GM19452 (cell line): ENCODE data around the gene CPT2.
"Not testable (repeated sequence)": the region's sequence is repeated elsewhere in the genome, so short reads cannot be mapped to it uniquely, and the experiment has no call there.

ENCODE experiments used
- ATAC-seq: cut with Tn5 transposase; IDR thresholded peaks from one replicate; pipeline ENCODE4 v1.9.1; 2021; ENCODE audit not compliant: unreplicated experiment

Gene CPT2

DNA sequence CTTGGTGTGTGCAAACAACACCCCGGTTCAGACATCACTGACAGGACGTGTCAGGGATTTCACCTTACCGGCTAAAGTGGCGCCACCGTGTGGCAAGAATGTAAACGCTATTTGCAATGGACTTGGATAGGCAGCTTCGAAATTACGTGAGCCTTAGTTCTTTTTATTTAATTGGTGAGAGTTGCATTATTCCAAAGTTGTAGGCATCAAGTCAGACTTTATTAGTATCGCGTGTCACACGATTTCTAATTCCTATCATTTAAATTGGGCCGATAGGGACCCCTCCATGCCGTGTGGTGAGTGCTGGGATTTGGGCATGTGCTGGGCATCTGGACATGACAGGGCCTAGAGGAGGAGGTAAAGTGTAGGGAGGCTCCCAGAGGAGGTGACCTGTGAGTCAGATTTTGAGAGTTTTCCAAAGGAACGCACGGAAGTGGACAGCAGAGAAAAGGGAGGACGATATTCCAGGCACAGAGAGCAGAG lies 14.5 kb upstream of the CPT2 start:
- no peak for ATAC-seq

DNA sequence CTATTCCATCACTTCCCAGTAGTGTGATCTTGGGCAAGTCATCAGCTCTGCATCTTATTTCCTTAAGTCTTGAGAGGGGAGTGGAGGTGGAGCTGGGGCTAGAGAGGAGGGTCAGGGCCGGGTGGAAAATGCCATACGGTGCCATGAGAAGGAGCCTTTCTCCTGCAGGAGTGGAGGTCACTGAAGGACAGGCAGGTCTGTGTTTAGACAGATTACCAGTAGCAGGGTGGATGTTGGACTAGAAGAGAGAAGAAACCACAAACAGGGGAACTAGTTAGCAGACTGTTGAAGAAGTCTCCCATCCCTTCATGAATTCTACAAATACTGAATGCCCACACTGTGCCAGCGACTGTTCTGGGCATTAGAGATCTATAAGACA lies 13.9 kb upstream of the CPT2 start:
- ATAC-seq, result no peak

DNA sequence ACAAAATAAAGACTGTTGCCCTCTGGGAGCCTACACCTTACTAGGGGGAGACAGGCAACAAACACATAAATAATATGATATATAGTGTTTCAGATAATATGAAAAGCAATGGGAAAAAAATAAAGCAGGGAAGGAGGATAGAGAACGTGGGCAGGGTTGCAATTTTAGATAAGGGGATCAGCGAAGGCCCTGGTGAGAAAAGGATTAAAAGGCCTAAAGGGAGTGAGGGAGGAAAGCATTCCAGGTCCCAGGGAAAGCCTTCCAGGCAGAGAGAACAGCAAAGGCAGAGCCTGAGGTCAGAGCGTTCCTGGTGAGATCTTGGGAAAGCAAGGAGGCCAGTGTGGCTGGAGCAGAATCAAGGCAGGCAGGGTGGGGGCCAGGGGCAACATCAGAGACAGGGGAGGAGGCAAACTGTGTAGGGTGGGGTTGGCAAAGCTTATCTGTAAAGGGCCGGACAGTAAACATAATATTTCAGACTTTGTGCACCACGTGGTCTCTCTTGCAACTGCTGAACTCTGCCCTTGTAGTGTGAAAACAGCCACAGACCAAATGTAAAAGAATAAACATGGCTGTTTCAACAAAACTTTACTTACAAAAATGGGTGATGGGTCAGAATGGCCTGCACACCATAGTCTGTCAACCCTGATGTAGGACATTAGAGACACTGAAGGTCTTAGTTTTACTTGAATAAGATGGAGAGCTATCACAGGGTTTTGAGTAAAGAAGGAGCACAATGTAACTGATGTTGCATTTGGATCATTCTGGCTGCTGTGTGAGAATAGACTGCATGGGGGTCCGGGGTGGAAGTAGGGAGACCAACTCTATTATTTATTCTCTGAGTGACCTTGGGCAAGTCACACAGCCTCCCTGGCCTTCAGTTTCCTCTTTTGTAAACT lies 13.3 kb upstream of the CPT2 start:
- no peak for ATAC-seq

DNA sequence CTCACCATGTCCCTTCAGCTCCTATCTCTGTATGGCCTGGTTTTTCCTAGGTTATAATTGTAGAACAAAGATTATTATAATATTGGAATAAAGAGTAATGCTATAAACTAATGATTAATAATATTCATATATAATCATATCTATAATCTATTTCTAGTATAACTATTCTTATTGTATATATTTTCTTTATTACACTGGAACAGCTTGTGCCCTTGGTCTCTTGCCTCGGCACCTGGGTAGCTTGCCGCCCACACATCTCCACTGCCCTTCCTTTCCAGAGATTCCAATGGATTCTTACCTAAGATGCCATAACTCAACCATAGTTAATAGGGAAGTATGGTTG lies 10.7 kb upstream of the CPT2 start:
- not testable (repeated sequence) for ATAC-seq

DNA sequence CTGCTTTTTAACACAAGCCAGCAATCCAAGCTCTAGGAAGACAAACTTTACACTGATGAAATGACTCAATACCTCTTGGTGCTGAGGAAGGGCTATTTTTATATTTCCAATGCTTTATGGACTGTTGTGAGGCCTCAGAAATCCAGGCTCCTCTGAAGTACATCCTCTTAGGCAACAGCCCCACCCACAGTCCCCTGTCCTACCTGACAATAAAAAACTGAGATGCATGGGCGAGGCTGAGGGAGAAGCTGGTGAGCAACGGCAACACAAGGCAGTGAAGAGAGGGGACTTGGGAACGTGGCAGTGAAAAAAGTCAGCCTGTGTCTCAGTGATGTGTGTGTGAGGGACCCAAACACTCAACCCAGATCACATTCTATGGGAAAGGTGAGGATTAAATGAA lies 10.1 kb upstream of the CPT2 start:
- ATAC-seq, result no peak

DNA sequence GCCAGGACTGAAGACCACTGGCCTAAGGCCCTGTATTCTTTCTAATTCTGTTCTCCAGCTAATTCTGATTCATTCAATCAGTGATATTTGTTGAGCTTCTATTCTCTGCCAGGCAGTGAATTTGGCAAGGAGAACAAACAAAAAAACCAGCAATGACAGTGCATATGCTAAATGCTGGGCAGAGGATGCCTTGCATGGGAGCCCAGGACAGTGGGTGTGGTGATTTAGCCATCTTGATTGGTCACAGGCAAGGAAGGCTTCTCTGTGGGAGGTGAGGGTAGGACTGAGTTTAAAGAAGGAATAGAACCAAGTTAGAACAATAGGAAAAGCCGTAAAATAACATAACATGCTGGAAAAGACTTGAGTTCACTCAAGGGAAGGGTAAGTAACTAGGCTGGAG lies 9.2 kb upstream of the CPT2 start:
- no peak for ATAC-seq

DNA sequence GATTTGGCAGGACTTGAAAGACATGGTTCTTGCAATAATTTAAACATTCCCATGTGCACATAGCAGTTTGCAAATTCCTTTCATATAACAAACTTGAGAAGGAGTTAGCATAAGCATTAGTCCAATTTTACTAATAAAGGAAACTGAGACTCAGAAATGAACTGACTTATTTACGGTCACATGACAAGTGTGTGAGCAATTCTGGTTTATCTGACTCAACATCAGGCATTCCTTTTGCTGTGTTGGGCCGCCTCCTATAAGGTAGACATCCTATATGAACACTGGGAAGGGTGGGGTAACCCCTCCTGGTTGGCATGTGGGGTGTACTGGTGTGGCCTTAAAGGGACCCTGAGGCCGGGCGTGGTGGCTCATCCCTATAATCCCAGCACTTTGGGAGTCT lies 8.5 kb upstream of the CPT2 start:
- no peak for ATAC-seq

DNA sequence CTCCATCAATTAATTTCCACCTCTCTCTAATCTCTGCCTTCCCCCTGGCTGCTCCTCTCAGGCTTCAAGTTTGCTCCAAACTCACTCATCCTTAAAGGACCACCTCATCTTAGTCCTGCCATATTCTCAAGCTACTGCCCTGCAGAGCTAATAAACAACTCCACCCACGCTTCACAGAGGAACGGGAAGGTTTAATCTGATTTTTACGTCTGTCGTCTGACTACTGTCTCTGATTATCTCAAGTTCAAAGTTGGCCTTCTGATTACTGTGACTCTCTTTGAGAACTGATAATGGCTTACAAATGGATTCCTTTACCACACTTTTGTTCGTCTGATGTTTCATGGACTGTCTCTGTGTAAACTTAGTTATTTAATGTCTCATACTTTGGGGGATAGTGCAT lies 7.6 kb upstream of the CPT2 start:
- ATAC-seq, result no peak

DNA sequence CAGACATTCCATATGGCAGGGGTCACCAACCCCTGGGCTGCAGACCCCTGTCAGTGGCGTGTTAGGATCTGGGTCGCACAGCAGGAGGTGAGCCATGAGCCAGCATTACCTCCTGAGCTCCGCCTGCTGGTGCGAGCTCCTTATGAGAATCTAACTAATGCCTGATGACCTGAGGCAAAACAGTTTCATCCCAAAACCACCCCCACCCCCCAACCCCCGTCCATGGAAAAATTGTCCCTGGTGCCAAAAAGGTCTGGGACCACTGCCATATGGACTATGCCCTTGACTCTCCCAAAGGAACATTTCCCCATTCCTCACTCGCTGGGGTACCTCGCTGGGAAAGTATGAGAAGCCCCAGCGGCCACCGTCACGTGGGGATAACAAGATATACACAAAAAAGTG lies 6.4 kb upstream of the CPT2 start:
- no peak for ATAC-seq

DNA sequence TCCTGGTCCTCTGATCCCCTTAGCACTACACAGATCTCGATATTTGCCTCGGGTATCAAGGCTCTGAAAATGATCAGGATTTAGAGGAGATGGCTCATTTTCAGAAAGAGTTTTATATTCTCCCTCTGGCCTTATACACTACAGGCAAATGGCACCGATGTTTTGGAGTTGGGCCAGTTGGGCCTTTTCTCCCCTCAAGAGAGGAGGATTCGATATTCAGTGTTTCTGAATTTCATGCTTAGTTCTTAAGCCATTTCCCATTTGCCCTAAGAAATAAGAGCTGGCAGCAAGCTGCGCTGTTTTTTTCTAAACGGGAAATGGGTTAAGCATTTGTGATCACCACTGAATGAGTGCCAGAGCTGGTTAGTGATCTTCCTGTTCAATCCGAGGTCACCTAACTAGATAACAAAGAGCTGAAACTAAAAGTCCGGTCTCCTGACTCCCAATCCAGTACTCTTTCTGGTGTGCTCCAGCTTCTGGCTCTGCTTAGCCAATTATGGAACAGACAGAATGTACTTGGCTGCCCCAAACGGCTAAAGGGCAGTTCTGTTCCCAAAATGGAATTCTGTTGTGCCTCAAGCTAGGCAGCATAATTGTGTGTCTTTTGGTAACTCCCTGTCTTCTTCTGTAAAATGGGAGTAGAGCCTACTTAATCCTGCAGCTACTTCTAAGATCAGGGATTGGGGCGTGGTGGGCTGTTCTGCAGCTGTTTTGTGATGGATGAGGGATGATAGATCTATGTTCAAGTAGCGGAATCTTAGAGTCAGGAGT lies 1.2 kb upstream of the CPT2 start:
- no peak for ATAC-seq

DNA sequence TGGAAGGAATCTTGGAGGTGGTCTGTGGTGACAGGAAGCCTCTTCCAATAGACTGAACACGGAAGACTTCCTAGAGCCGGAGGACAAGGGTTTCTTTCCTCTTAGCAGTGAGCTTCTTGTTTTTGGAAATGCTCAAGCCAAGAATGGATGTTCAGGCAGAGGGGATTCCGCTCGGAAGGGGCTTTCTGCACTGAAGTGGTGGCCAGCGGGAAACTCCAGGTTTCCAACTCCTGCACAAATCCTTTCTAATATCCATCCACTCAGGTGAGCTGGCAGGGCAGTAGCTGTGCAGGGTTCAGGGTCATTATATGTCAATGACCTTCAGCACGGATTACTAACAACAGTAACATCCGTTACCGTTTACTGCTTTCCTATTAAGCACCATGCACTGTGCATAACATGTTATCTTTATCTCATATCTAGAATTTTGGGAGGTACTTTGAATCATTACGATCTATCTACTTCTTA lies 573 bp upstream of the CPT2 start:
- no peak for ATAC-seq

DNA sequence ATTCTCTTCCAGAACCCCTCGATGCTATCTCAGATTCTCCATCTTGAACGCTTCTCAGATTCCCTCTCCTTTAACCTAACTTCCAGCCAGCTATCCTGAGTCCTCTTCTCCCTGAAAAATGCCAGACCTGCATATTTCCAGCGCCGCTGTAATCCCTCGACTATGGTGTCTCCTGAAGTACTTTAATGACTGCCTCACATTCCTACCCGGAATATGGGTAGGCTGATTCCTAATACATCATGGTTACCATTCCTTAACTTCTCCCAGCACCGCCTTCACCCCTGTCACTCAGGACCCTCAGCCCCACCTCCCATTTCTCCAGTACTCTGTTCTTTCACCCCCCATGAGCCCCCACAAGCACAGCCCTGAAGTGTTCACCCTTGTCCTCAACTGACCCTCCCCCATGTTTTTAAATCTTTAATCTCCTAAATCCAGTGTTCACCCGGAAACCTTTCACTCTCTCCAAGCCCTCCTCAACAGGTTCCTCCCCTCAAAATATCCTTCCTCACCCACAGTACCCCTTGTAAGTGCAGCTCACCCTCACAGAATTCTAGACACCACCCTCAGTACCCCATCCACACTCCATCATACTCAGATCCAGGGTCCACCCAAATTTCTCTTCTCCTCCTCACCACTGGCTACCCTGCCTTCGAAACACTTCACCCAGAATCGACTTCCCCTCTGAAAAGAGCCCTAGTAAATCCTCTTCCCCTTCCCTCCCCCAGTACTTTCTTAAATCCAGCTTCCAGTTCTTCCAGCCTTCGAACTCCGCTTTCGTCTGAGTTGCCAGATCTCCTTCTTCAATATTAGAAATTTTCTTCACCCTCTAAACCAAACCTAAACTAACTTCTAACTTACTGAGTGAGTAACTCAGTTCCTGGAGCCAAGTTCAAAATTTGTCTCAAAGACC lies 922 bp downstream of the CPT2 start:
- no peak for ATAC-seq

DNA sequence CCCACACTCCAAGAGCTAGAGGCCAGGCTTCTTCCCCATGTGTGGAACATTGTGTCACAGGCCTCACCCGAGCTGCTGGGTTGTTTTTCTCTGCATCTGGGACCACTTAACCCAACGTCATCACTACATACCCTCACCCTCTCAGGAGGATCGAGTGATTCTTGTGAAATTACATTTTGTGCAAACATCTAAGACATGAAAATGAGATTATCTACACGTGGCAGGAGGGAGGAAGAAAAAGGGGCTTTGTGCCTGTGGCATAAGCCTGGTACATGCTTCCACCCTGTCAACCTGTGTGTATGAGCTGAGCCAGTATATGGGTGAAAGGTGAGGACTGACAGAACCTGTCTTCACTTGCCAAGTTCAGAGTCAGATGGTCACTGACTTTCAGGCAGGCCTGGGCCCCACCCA lies 1.6 kb downstream of the CPT2 start:
- ATAC-seq, result no peak

DNA sequence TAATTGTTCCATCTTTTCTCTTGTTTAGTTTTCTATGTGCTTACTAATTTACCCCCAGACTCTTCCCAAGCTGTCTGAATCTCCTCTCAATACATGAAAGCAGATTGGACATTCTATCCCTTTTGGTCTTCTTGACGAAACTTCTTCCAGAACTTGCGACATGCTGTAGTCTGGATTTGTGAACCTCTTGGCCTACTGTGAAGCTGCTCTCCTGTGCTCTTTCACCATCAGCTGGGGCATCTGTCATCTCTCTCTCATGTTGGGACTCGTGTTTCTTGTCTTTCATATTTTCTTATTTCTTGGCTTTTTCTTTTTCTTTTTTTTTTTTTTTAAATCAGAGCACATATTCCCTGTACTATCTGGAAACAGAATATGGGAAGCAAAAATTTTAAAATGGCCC lies 6.8 kb downstream of the CPT2 start:
- no peak for ATAC-seq

DNA sequence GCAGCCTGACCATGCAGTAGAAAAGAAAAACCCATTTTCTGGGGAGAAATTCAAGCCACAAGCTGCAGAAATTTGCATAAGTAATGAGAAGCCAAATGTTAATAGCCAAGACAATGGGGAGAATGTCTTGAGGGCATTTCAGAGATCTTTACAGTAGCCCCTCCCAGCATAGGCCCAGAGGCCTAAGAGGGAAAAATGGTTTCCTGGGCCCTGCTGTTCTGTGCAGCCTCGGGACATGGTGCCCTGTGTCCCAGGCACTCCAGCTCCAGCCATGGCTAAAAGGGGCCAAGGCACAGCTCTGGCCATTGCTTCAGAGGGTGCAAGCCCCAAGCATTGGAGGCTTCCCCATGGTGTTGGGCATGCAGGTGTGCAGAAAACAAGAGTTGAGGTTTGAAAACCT lies 8.9 kb downstream of the CPT2 start:
- not testable (repeated sequence) for ATAC-seq

DNA sequence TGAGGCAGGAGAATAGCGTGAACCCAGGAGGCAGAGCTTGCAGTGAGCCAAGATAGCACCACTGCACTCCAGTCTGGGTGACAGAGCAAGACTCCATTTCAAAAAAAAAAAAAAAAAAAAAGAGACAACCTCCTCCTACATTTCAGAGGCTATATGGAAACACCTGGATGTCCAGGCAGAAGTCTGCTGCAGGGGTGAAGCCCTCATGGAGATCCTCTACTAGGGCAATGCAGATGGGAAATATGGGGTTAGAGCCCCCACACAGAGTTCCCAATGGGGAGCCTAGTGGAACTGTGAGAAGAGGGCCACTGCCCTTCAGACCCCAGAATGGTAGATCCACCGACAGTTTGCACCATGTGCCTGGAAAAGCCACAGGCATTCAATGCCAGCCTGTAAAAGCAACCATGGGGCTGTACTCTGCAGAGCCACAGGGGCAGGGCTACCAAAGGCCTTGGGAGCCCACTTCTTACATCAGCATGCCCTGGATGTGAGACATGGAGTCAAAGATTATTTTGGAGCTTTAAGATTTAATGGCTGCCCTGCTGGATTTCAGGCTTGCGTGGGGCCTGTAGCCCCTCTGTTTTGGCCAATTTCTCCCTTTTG lies 9.6 kb downstream of the CPT2 start:
- ATAC-seq, result not testable (repeated sequence)

DNA sequence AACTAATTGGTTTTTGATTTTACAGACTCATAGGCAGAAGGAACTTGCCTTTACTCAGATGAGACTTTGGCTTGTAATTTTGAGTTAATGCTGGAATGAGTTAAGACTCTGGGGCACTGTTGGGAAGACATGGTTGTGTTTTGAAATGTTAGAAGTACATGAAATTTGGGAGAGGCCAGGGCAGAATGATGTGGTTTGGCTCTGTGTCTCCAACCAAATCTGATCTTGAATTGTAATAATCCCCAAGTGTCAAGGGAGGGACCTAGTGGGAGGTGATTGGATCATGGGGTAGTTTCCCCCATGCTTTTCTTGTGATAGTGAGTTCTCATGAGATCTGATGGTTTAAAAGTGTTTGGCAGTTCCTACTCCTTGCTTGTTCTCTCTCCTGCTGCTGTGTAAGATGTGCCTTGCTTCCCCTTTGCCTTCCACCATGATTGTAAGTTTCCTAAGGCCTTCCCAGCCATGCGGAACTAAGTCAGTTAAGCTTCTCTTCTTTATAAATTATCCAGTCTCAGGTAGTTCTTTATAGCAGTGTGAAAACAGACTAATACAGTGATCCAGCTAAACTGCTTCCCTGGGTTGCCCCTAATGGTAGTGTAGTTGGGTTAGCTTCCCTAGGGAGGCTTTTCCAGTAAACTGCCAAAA lies 10.2 kb downstream of the CPT2 start:
- no peak for ATAC-seq

DNA sequence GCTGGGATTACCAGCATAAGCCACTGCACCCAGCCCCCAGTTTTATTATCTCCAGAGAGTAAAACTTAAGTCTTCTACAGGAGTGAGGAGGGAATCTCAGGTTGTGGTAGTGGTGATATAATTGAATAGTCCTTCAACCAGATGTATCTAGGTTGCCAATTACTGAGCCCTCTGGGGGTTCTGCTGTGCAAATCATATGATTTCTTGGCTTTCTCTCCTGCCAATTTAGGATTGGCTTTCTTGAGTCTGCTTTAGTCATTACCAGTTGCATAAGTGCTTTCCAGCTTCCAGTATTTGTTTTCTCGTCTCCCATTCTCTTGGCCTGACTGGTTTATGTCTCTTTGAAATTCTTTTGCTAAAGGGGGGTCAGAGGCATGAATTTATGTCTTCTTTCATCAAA lies 11.1 kb downstream of the CPT2 start:
- no peak for ATAC-seq

DNA sequence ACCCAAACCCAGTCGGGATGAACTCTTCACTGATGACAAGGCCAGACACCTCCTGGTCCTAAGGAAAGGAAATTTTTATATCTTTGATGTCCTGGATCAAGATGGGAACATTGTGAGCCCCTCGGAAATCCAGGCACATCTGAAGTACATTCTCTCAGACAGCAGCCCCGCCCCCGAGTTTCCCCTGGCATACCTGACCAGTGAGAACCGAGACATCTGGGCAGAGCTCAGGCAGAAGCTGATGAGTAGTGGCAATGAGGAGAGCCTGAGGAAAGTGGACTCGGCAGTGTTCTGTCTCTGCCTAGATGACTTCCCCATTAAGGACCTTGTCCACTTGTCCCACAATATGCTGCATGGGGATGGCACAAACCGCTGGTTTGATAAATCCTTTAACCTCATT lies 13.7 kb downstream of the CPT2 start:
- no peak for ATAC-seq

DNA sequence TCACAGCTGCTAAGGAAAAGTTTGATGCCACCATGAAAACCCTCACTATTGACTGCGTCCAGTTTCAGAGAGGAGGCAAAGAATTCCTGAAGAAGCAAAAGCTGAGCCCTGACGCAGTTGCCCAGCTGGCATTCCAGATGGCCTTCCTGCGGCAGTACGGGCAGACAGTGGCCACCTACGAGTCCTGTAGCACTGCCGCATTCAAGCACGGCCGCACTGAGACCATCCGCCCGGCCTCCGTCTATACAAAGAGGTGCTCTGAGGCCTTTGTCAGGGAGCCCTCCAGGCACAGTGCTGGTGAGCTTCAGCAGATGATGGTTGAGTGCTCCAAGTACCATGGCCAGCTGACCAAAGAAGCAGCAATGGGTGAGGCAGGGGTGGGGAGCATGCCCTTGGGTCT lies 14.3 kb downstream of the CPT2 start:
- ATAC-seq, result no peak
